TTC549 (cell line): ENCODE results near the gene RFXANK.
"Not testable (repeated sequence)": the region's sequence is repeated elsewhere in the genome, so short reads cannot be mapped to it uniquely, and the experiment has no call there.

Experiments used
- FAIRE-seq: peaks from 2 replicates; lab custom pipeline; 2012; peaks lifted over from hg19 to GRCh38; lab: Jason Lieb, UNC

The RFXANK gene

GRCh38 chr19:19170053-19170872 lies 21.8 kb upstream of the RFXANK start, which contains the start of gene MEF2B:
MEF2B (minus strand) TSS chr19:19170263; CDS start chr19:19150735, 19,528 bp downstream.
- no peak for FAIRE-seq

GRCh38 chr19:19170873-19171672 lies 21.0 kb upstream of the RFXANK start:
- FAIRE-seq, result no peak

- FAIRE-seq, result no peak
Observed at GRCh38 chr19:19171821-19172532, 20.1 kb upstream of the RFXANK start.

GRCh38 chr19:19173243-19173642 lies 18.8 kb upstream of the RFXANK start:
- FAIRE-seq, result not testable (repeated sequence)

GRCh38 chr19:19176950-19177349 lies 15.1 kb upstream of the RFXANK start:
- no peak for FAIRE-seq

- FAIRE-seq, result no peak
Observed at GRCh38 chr19:19179548-19180441, 12.3 kb upstream of the RFXANK start.

GRCh38 chr19:19181488-19181998 lies 10.5 kb upstream of the RFXANK start:
- FAIRE-seq, result no peak

GRCh38 chr19:19185853-19186740 lies 6.0 kb upstream of the RFXANK start:
- no peak for FAIRE-seq

- no peak for FAIRE-seq
Observed at GRCh38 chr19:19186742-19187141, 5.3 kb upstream of the RFXANK start.

GRCh38 chr19:19191768-19192077 lies 335 bp upstream of the RFXANK start:
- FAIRE-seq, result no peak

GRCh38 chr19:19192910-19193423 lies 909 bp downstream of the RFXANK start:
- FAIRE-seq, result no peak

- FAIRE-seq, result no peak
Observed at GRCh38 chr19:19193926-19194325, 1.9 kb downstream of the RFXANK start.

- no peak for FAIRE-seq
Observed at GRCh38 chr19:19201697-19202630, 9.9 kb downstream of the RFXANK start.

GRCh38 chr19:19202707-19203011 lies 10.6 kb downstream of the RFXANK start:
- FAIRE-seq, result no peak

- peak; percentile 85 for FAIRE-seq
Observed at GRCh38 chr19:19203012-19203856, 11.2 kb downstream of the RFXANK start, which contains the start of gene NR2C2AP. NR2C2AP (minus strand) TSS chr19:19203414; CDS start chr19:19203060, 354 bp downstream.

GRCh38 chr19:19204181-19204580 lies 12.1 kb downstream of the RFXANK start:
- FAIRE-seq, result no peak

GRCh38 chr19:19205416-19206410 lies 13.7 kb downstream of the RFXANK start:
- FAIRE-seq, result no peak
